Activated naive CD4-positive, alpha-beta T cell treated with anti-CD3 and anti-CD28 coated beads, Interleukin-2, amount 50 U/mL, for 16 hours (primary cell): Measurements from ENCODE around the gene IL13RA1.
A peak's percentile ranks its signal among the peaks of the same experiment; 100 is the strongest.
"Not testable (repeated sequence)": the region's sequence is repeated elsewhere in the genome, so short reads cannot be mapped to it uniquely, and the experiment has no call there.

Experiments used
- DNase-seq: peaks from one replicate; pipeline ENCODE4 v3.0.0-alpha.2; 2020

The IL13RA1 gene

DNA sequence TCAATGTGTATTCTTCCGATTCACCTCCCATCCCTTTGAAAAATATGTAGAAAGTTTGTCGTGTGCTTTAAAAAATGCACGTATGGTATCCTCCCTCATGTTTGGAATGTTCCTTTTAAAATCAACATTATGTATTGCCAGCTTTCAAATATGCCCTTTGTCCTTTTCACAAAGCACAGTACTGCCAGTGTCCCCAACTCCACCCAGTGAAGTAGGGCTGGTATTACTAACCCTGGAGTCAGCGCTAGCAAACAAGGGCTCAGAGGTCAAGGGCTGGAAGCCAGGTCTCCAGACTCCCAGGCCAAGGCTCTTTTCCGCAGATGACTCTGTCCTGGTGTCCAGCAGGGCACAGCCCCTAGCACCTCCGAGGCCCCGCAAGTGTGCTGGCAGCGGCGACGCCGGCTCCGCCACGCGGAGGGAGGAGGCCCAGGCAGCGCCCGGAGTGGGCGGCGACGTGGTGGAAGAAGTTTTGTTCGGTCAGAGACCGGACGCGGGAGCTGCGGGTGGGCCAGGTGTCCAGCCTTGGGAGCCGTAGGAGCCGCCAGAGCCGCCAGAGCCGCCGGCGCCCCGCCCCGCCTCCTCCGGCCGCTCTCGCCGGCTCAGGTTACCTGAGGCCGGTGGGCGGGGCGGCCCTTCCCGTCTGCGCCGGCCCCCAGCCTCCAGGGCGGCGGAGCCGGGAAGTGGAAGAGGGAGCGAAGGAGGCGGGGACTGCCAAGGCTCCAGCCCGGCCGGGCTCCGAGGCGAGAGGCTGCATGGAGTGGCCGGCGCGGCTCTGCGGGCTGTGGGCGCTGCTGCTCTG lies at the start of gene IL13RA1:
Gene IL13RA1, plus strand, starts transcription at position 720 of the 799 bp plus-strand sequence. Its CDS starts 33 bp downstream, at position 753.
- peak; percentile 10 for DNase-seq

DNA sequence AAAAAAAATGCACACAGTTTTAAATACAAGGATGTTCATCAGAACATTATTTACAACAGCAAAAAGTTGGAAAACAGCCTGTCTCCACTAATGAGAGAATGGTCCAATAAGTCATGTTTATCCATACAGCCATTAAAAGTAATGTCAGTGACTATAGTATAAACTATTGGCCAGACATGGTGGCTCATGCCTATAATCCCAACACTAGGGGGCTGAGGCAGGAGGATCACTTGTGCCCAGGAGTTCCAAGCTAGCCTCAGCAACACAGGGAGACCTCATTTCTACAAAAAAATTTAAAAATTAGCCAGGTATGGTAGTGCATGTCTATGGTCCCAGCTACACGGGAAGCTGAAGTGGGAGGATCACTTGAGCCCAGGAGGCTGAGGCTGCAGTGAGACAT lies 48.1 kb upstream of the IL13RA1 start:
- DNase-seq, result no peak

GRCh38 chrX:118682258-118683014 lies 45.0 kb upstream of the IL13RA1 start:
- no peak for DNase-seq

GRCh38 chrX:118685393-118685792 lies 42.0 kb upstream of the IL13RA1 start:
- DNase-seq, result no peak

DNA sequence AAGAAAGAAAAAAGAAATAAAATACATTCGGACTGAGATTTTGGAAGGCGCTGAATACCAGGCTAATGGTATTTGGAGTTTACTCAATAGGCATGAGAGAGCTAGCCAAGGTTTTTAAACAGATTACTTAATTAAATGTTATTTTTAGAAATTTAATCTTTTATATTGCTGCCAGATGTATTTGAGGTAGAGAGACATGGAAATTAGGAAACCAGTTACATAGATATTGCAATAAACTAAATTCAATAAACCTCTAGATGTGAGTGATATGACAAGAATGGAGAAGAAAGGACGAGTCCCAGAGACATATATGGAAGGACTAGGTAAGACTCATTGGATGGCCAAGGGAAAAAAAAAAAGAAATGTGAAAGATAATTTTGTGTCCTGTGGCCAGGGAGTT lies 38.5 kb upstream of the IL13RA1 start:
- no peak for DNase-seq

DNA sequence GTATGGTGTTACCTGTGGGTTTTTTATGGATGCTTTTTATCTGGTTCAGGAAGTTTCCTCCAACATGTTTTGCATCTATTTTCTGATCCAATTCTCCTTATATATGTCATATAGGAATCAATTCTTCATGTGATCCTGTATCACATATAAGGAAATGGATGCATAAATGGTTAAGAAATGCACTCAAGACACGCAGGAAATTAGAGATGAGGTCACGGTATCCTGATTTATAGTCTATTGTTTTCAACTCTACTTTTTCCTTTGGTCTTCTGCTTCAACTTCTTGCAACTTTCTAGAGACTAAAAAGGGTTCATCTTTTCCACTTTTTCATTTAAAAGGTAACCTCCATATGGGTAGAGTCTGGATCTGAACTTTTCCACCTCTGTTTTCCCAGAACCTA lies 33.6 kb upstream of the IL13RA1 start:
- DNase-seq, result no peak

- DNase-seq, result no peak
These were observed 32.8 kb upstream of the IL13RA1 start for GRCh38 chrX:118694638-118695037.

DNA sequence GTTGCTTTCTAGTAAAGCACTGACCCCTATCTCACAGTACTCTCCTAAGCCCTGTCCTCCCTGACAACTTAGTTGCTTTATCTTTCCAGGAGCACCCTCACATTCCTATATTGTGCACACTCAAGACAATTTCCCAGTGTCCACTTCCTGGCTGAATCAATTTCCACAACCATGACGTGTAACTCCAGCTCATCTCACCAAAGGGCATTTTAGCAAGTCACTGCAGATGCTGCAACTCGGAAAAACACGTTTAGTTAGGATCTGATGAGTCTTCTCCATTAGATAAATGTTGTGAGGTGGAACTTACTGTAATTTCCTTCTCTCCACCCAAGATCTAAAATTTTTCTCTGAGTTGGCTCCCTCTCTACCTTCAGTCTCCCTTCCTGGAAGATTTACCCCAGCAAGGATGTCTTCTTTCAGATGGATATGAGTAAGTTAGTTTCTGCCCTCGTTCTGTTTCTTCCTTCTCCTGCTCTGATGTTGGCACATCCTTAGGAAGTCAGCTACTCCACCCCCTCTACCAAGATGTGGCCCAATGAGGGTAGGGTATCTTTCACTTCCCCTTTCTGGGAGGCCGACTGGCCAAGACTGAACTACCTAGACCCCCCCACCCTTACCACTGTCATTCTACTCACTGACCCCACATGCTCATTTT lies 28.8 kb upstream of the IL13RA1 start:
- no peak for DNase-seq

GRCh38 chrX:118702741-118703140 lies 24.7 kb upstream of the IL13RA1 start:
- no peak for DNase-seq

GRCh38 chrX:118706681-118707080 lies 20.7 kb upstream of the IL13RA1 start:
- DNase-seq, result no peak

DNA sequence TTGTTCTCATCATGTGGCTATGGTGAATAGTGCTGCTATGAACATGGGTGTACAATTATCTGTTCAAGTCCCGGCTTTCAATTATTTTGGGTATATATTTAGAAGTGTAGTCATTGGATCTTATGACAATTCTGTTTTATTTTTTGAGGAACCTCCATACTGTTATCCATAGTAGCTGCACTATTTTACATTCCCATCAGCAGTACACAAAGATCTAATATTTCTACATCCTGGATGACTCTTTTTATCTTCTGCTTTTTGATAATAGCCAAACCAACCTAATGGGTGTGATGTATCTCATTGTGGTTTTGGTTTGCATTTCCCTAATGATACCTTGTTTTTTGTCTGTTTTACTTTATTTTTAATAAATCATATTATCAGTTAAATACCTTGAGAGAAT lies 12.9 kb upstream of the IL13RA1 start:
- DNase-seq, result no peak

GRCh38 chrX:118715917-118716316 lies 11.5 kb upstream of the IL13RA1 start:
- DNase-seq, result not testable (repeated sequence)

DNA sequence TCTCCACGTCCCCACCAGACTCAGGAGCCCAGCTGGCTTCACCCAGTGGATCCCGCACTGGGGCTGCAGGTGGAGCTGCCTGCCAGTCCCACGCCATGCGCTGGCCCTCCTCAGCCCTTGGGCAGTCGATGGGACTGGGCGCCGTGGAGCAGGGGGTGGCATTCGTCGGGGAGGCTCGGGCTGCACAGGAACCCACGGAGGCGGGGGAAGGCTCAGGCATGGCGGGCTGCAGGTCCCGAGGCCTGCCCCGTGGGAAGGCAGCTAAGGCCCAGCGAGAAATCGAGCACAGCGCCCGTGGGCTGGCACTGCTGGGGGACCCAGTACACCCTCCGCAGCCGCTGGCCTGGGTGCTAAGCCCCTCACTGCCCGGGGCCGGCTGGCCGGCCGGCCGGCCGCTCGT lies 10.6 kb upstream of the IL13RA1 start:
- DNase-seq, result not testable (repeated sequence)

DNA sequence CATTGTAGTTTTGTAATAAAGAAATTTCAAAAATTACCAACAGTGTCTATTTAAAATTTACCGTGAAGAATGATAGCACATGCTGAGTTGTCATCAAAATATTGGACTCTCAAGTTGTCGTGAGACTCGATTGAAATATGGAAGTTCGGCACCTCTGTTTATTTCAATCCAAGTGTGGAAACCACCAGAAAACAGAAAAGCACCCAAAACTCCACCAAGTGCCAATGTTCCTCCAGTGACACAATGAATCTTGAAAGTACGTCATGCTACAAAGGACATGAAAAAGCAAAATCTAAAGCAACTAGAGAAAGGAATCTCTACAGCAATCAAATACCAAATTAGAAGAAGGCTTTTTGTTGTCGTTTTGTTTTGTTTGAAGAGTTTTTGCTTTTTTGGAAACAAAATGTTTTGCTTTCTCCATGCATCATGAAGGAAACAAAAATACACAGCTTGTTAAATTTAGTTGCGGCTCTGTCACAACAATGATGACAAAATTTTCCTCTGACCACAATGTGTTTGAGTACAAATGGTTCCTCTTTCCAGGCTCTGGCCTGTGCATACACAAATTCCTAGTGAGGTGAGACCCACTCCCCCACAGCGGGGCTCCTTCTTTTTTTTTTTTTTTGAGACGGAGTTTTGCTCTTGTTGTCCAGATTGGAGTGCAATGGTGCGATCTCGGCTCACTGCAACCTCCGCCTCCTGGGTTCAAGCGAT lies 9.6 kb upstream of the IL13RA1 start:
- no peak for DNase-seq

- no peak for DNase-seq
These were observed 8.7 kb upstream of the IL13RA1 start for GRCh38 chrX:118718737-118719136.

DNA sequence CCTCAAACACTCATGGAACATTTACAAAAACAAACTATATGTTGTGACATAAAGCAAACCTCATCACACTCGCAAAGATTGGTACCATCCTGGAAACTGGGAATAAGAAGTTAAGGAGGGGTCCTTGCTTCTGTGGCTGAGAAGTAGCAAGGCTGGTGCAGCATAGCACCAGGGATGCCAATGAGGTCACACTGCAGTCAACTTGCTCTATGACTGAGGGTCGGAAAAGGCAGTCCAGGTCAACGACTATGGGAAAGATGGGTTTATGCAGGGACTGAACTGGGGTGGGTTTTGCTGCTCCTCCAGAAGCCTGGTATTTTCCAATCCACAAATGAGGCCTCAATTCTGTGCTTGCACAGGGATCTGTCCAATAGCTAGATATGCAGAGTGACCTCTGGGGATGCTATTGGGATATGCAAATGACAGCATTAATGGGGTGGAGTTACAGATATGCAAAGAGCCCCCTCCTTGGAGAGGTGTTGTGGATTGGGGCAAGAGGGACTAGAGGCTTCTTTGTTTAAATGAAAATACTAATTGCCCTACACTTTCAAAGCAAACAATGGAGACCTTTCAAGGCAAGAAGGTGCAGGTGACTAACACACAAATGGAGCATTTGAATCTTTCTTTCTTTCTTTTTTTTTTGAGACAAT lies 7.2 kb upstream of the IL13RA1 start:
- DNase-seq, result no peak

DNA sequence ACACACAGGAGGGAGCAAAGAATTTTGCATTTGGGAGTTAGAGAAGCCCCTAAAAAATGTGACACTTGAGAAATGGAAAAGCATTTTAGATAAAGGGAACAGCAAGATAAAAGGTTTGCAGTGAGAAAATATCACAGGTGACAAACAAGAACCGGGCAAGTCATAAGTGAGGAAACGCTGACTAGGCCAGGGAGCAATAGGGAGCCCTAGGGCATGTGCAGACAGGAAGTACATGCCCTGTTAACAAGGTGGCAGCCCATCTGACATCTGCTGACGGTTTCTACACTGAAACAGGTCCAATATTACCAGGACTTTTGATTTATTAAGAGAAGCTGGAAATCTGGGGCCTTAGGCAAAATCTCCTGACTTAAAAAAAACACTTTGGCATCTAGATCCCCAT lies 4.0 kb upstream of the IL13RA1 start:
- no peak for DNase-seq

GRCh38 chrX:118724365-118724764 lies 3.0 kb upstream of the IL13RA1 start:
- no peak for DNase-seq

DNA sequence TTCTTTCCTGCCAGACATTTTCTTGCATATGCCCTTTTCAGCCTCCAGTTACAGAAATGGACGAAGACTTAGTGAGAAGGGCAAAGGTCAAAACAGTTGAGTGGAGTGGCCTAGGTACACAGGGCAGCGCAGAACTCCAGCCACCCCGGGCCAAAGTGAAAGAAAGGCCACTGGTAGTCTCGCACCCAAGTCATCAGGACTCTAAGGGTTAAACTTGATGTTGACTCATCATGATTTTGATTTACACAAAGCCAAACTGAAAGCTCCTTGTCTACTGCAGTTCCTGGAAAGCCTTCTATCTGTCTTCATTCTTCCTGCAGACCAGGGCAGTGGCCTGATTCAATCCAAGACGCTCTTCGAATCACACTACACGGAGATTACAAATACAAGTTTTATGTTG lies 2.6 kb upstream of the IL13RA1 start:
- DNase-seq, result no peak

GRCh38 chrX:118726396-118726795 lies 1.0 kb upstream of the IL13RA1 start:
- DNase-seq, result no peak

DNA sequence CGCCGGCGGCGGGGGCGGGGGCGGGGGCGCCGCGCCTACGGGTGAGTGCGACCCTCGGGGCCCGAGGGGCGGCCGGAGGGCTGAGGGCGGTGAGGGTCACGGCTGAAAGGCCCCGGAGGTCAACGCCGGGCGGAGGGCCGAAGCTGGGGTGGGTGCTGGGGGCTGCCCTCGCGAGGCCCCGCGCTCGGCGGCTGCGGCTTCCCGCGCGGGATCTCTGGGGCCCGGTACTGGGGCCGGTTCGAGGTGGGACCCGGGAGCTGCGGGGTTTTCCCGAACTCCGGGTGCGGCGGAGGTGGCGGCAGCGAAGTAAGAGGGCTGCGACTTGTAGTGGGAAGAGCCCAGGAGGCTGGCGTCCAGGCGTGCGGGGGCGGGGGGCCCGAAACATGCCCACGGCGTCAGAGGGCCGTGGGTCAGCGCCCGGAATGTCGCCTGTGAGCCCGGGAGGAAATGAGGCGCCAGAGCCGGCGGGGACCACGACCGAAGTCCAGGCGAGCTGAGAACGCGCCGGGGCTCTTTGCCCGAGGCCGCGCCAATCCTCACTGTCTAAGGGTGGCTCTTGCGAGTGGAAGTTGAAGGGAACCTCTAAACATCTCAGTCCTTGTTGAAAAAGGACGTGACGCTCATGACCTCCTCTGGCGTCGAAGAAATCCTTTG lies 407 bp downstream of the IL13RA1 start:
- no peak for DNase-seq

- DNase-seq, result no peak
These were observed 1.7 kb downstream of the IL13RA1 start for GRCh38 chrX:118729042-118729652.
